ENCODE data around the gene MT3.

GRCh38 chr16:56583351-56584168 is 5.8 kb upstream of the MT3 start:
- TF ChIP-seq CTCF (IDR thresholded peaks at IDR 0.05) = no peak
- no peak for TF ChIP-seq POLR2AphosphoS5 (IDR thresholded peaks at IDR 0.05)
- TF ChIP-seq POLR2A (IDR thresholded peaks at IDR 0.05) = no peak
- no peak for TF ChIP-seq EP300 (IDR thresholded peaks at IDR 0.05; ENCODE audit: low read depth)
